GM12874 (cell line): ENCODE results near the gene NOTCH3.

ENCODE experiments used
- TF ChIP-seq, protein P1 (sequence below): IDR thresholded peaks from 2 replicates; pipeline ENCODE4 v1.5.1; 2011; ENCODE audit warnings: low read depth, mild to moderate bottlenecking, control low read depth, low read length, moderate library complexity; ENCODE audit not compliant: insufficient read depth

Gene NOTCH3

DNA sequence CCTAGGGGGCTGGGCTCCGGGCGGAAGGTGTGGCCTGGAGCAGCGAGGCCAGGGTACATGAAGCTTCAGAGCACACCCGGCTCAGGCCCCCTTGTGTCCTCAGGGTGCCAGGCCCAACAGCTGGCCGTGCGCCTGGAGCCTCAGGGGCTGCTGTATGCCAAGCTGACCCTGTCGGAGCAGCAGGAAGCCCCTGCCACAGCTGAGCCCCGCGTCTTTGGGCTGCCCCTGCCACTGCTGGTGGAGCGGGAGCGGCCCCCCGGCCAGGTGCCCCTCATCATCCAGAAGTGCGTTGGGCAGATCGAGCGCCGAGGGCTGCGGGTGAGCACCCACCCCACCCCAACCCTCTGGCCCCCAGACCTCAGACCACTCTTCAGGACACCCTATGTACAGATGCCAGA lies 90.4 kb downstream of the NOTCH3 start:
- TF ChIP-seq, protein P1, sequence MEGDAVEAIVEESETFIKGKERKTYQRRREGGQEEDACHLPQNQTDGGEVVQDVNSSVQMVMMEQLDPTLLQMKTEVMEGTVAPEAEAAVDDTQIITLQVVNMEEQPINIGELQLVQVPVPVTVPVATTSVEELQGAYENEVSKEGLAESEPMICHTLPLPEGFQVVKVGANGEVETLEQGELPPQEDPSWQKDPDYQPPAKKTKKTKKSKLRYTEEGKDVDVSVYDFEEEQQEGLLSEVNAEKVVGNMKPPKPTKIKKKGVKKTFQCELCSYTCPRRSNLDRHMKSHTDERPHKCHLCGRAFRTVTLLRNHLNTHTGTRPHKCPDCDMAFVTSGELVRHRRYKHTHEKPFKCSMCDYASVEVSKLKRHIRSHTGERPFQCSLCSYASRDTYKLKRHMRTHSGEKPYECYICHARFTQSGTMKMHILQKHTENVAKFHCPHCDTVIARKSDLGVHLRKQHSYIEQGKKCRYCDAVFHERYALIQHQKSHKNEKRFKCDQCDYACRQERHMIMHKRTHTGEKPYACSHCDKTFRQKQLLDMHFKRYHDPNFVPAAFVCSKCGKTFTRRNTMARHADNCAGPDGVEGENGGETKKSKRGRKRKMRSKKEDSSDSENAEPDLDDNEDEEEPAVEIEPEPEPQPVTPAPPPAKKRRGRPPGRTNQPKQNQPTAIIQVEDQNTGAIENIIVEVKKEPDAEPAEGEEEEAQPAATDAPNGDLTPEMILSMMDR: no peak

DNA sequence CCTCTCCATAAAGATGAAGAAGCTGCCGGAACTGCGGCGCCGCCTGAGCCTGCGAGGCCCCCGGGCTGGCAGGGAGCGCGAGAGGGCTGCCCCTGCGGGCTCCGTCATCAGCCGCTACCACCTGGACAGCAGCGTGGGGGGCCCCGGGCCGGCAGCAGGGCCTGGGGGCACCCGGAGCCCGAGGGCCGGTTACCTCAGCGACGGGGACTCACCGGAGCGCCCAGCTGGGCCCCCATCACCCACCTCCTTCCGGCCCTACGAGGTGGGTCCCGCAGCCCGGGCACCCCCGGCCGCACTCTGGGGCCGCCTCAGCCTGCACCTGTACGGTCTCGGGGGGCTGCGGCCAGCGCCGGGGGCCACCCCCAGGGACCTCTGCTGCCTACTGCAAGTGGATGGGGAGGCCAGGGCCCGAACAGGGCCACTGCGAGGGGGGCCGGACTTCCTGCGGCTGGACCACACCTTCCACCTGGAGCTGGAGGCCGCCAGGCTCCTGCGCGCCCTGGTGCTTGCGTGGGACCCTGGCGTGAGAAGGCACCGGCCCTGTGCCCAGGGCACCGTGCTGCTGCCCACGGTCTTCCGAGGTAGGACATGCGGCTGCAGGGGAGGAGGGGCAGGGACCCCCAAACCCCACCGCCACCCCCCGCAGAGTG lies 90.9 kb downstream of the NOTCH3 start:
- TF ChIP-seq, protein P1: no peak
